HG03064 (cell line): Measurements from ENCODE around the gene GAMT.

ENCODE experiments used
- ATAC-seq: cut with Tn5 transposase; IDR thresholded peaks from one replicate; pipeline ENCODE4 v1.9.1; 2021; ENCODE audit warnings: low read depth; ENCODE audit not compliant: unreplicated experiment

The GAMT gene

DNA sequence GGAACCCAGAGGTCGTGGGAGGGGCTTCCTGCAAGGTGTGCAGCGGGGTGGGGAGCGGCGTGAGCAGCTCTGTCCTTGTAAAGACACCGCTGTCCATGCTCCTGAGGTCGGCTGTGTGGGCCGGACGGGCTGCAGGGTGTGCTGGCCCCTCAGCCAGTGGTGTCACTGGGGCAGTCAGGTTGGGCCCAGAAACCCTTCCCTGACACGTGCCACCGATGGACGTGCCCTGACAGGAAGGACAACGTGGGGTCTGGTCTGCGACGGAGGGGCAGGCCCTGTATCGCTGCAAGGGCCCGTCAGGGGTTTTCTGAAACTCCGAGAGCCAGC lies 32.7 kb upstream of the GAMT start:
- ATAC-seq, result no peak

DNA sequence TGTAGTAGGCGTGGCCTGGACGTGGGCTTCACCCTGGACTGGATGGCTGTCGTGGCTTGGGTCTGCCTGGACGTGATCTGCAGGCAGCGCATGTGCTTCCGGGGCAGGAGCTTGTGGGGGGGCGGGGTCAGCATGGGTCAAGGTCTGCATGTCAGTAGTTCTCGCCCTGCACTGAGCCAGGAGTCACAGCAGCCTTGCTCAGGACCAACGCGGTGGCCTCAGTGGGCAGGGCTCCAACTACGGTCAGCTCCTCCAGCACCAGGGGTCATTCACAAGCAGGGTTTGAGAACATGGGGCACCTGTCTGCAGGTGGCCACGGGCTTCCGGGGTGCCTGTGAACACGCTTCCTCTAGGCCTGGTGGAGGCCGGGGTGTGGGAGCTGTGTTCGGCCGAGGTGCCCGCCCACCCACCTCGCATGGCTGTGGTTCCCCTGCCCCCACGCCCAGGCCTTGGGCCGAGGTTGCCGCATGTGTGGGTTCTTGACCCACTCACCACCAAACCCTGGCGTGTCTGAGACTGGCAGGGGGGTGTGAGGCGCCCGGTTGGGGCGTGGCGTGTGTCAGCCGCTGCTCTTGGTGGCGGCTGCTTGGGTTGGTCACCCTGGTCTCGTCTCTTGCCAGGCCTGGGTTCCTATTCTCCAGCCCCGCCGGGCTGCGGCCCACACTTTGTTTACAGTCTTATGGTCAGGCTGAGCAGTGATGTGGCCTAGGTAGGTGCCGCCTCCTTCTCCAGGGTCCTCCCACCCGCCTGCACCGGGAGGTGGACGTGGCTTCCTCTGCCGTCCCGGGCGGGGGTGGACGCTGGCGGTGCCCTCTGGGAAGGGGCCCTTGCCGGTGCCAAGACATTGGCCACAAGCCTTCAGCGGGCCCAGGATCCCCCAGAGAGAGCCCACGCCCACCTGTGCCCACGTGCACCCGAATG lies 32.0 kb upstream of the GAMT start:
- no peak for ATAC-seq

DNA sequence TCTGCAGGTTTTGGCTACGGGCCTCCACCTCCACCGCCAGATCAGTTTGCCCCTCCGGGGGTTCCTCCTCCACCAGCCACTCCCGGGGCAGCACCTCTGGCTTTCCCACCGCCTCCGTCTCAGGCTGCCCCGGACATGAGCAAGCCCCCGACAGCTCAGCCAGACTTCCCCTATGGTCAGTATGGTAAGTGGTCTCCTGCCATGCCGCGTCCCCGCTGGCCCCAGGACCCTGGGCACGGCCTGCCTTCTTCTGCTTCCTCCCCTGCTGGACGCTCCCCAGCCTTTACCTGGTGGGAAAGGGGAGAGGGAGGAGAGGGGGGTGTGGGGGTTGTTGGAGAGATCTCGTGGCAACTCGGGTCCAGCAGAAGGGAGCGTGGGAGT lies 31.2 kb upstream of the GAMT start:
- no peak for ATAC-seq

DNA sequence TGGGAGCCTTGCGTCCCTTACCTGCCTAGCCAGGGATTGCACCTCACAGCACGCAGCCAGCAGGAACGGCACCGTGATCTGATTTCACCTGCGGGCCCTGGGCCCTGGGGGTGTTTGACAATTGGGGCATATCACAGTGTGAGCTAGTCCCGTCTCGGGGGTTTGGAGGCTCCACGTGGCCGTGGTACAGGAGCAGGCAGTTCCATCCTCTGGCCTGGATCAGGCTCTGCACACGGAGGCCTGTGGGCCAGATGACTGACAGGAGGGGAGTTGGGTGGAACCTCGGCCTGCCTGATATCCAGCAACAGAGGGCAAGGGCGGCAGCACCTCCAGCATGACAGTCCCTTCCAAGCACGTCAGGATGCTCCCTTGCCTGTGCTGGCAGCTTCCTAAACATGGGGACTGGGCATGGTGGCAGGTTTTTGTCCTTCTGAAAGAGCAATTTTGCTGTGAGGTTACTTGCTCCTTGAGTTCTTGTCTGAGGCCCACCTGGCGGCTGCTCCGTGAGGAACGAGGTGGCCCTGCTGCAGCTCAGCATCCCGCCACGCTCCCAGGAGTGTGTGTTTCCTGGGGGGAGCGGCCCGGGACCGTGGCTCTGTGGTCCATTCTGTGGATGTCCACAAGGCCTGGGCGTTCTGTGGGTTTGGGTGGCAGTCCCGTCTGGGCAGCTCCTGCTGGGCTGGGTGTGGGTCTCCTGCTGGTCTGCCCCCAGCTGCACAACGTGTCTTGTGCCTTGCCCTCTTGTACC lies 30.6 kb upstream of the GAMT start:
- ATAC-seq, result no peak

DNA sequence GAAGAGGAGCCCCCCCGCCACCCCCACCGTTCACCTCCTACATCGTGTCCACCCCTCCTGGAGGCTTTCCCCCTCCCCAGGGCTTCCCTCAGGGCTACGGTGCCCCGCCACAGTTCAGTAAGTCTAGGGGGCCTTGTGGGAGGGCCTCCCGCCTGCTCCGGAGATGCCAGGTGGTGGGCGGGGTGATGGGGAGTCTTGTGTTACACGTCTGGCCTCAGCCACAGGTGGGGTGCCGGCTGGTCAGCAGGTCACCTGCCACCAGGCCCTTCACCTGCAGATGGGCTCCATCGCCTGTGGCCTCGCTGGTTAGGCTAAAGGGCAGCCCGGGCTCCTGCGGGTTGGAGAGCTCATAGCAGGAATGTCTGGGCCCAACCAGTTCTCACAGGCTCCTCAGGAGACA lies 28.9 kb upstream of the GAMT start:
- ATAC-seq, result no peak

DNA sequence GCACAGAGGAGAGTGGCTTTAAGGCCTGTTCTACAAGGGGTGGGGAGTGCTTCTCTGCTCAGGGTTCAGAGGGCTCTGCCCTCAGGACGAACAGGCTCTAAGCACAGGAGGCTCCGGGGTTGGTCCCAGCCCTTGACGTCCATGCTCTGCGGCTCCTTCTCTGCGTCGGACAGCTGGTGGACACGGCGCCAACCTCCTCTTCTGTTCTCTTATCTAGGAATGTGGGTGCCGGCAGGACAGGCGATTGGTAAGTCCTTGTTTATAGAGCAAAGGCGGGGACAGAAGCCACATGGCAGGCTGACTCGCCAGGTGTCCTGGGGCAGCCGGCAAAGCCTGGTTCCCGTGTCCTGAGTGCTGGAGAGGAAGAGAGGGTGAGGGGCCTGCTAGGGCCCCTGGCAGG lies 28.4 kb upstream of the GAMT start:
- no peak for ATAC-seq

DNA sequence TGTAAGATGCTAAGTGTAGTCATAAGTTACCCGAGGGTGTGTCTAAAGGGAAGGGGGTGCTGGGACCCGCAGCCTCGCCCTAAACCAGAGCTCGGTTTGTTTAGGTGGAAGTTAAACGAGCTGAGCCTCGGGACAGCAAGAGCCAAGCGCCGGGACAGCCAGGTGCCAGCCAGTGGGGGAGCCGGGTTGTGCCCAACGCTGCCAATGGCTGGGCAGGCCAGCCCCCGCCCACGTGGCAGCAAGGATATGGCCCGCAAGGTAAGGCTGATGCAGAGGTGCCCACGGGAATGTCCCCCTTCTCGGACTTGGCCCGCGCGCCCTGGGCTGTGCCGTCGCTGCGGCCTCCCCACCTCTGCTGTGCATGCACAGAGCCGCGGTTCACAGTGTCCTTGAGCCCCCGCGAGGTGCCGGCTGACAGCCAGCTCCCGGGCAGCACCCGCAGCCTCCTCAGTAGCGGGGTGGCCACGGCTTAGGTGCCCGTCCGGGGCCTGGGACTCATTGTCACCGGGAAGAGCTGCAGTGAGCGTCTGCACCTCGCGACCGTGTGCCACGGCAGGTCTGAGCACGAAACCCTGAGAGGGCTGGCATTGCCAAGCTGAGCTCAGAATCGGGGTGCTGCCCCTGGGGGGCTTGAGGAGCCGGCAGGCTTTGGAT lies 27.5 kb upstream of the GAMT start:
- no peak for ATAC-seq

DNA sequence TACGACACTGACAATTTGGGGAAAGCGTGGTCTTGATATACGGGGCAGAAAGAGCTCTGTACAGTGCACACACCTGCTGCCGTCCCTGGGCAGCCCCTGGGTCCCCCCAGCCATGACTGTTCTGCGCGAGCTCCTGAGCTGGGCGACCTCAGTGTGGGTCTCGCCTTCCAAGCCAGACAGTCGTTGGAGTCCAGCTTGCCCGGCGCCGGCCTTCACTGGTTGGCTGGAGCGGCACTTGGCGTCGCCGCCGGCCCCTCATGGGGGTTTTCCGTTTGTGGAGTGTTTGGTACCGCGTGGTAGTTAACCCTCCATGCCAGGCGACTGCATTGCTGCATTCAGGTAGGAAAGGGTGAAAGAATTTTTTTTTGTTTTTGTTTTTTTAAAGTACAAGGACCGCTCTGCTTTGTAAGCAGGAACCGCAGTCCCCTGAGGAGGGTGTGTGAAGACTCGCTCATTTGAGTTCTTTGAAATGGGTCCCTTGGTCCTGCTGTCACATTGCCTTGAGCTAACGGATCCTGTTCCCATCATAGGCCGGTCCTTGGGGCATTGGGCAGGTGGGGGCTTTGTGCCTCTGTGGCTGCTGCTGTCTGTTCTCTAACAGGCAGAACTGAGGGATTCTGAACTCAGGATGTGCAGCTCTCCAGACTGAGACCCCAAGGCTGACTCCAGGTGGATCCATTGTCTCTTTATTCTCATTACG lies 26.0 kb upstream of the GAMT start:
- no peak for ATAC-seq

DNA sequence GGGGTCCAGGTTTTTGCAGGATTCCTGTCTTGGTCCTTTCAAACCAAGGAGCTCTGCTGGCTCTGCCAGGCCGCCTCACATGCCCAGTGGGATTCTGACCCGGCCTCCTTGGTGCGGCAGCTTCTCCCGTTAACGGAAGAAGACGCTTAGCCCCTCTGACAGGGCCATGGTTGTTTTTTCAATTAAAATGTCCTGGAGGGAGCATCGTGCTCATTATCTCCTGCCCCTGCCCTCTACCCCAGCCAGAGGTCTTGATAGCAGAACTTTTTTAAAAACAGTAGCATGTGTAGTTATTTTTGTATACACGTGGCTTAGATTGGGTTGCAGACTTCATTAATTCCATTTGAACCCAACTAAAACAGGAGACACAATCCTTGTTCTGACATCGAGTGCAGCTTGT lies 25.4 kb upstream of the GAMT start:
- ATAC-seq, result no peak

DNA sequence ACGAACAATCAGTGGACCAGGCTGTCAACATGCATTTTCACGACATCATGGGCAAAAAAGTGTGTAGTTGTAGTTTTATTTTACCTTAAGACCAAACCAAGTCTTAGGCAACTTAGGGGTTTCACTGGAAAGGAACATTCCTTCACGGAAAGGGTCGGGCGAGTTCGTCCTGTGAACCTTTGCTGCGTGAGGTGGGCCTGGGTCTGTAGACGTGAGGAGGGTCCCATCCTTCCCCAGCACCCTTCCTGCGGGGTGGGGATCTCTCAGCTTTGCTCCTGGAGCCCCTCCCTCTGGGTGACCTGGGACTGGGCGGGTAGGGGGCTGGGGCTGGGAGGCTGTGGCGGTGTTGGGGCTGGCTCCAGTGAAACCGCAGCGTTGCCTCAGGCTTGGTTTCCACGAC lies 24.6 kb upstream of the GAMT start:
- no peak for ATAC-seq

DNA sequence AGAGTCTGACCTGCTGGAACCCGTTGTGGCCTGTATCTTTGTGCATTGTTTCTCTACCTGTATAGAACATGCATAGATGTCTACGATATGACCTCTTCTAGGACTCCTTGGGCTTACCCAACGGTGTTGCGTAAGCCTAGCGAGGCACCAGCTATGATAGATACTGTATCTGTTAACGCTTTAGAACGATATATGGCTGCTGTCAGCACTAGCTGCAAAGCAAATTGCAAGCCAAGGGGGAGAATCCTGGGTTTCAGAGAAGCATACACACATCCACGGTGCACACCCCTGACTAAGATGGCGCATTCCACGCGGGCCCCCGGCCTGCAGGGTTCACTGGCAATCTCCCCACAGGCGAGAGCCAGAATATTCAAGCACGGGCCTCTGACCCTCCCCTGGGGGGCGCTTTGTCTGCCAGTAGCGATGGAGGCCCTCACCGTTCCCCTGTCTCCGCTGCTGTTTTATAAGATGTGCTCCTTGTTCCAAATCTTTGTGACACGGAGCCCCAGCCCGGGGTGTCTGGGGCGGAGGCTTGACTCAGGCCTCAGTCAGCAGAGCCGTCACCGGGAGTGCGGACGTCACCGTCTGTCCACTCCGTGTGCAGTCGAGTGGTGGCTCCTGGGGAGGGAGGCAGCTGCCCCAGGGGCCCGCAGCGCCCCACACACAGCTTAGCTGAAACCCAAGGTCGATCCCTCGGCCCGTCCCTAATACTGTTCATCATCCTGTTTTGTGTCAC lies 23.9 kb upstream of the GAMT start:
- no peak for ATAC-seq

DNA sequence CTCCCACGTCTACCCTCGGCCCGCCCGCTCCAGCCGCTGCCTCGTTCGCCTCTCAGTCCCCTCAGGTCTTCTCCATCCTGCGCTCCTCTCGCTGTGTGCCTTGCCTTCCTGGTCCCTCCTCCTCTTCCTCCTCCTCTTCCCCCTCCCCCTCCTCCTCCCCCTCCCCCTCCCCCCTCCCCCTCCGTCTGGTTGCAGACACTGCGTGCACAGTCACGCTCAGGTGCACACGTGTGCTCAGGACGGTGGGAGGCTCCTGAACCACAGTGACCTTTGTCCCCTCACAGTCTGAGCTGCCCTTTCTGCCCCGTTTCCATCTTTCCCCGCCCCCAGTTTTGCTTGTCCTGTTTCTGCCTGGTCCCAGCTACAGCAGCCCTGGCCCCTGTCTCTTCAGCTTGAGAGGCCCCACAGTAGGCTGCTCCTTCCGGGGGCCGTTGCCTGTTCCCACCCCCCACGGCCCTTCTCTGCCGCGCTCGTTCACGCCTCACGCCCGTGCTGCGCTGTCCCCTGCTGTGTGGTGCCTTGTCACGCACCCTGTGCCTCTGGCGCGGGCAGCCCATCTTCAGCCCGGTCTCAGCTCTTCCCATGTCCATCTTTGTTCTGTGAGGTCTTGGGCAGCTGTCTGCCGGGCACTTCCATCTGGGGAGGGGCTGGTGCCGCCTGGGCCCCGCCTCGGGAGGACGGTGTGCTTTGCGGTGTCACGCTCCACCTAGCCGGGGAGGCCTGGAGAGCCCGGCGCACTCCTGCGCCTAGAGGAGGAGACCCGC lies 23.0 kb upstream of the GAMT start:
- no peak for ATAC-seq

DNA sequence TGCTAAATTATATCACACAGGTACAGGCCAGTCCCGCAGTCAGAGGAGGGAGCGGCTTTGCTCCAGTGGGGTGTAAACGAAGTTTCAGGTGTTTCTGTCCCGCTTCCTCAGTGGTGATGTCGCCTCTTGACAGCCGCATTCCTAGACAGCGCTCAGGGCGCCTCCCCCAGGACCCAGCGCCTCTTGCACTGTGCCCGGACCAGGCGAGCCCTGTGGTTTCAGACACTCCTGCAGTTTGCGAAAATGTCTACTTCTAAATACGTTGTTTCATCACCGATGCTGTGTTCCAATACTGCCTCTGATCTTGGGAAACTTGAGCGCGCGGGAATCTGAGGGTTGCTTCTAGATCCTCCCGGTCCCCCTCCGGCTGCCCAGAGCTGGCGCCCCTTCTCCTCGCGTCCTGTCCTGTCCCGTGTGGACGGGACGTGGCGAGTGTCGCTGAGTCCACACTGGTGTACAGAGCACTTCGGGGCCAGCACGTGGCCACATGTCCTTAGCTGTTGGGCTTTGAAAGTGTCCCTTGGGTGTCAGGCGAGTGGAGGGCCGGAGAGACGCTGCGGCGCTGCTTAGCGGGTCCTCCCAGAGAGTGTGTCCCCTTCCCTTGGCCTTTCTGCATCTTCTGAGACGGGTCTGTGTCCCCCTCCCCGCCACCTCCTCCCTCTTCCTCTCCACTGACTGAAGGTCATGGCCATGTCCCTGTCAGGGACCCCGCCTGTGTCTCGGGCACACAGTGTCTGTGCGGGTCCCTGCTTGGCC lies 22.3 kb upstream of the GAMT start:
- no peak for ATAC-seq

DNA sequence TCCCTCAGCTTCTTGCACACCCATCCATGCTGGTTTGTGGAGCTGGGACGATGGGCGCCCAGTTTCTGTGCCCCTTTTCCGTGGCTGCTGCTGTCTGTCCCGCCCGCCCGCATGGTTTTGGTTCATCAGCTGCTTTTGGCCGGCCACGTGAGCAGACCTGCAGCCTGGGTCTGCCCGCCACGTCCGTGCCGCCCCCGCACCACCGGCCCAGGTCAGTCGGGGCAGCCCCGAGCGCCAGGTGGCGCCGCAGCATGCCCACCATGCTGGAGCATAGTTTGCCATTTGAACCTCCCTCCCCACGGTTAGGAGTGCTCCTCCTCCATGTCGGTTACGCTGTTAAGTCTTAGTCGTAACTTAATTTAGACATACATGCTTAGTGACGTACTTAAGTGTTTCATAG lies 21.6 kb upstream of the GAMT start:
- ATAC-seq, result no peak

DNA sequence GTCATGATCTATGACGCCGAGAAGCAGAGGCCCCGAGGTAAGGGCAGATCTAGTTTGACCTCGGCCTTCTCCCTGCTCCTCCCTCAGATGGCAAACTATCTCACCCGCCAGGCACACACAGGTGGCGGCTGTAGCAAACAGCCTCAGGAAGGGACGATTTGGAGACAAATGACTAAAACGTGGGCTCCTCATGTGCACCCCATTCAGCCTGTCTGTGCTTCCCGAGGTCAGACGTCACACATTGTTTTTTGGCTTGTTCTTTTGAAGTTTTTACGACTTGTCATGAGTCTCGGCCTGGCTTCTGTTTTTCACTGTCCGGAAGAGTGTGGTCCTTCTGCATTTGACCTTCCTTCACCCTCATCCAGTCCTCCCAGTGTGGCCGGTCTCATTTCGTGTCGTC lies 21.0 kb upstream of the GAMT start:
- no peak for ATAC-seq

DNA sequence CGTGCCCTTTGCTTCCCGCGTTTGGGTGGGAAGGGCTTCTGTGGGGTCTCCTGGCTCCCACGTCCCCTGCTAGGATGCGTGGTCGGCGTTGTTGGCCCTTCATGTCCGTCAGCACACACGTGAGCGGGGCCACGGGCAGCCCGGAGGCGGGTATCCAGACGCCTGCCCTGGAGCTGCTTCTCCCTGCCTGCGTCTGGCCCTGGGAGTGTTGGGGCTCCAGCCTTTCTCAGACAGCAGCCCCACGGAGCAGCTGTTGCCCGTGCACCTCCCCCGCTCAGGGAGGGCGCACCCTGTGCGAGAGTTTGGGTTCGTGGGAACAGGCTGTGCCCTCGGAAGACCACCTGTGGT lies 20.6 kb upstream of the GAMT start:
- no peak for ATAC-seq

DNA sequence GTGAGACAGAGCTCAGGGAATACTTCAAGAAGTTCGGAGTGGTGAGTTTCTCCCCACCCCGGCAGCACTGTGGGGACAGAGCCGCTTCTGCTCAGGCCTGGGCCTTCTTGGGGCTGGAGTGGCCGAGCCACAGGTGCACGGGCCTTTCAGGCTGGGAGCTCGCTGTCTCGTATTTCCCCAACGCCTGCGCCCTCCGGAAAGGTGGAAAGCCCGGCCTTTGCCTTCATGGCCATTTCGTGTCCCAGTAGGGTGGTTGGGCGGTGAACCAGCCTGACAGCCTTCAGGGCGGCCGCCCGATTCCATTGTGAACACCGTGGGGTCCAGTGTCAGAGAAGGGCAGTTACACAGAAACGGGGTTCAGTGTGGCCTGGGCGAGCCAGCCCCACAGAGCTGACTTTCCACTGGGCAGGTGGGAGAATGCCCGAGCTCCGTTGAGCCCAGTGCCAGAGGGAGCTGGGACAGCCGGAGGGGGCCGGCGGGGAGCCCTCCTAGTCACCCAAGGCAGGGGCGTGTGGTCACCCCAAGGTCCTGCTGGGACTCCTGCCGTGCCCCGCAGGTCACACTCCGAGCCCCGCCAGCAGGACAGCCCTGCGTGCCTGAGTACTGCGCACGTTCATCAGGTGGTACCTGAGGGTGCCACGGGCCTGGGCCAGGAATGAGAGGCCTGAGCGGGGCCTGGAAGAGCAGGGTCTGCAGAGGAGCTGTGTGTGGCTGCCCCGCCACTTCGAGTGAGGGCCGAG lies 20.0 kb upstream of the GAMT start:
- ATAC-seq, result no peak

DNA sequence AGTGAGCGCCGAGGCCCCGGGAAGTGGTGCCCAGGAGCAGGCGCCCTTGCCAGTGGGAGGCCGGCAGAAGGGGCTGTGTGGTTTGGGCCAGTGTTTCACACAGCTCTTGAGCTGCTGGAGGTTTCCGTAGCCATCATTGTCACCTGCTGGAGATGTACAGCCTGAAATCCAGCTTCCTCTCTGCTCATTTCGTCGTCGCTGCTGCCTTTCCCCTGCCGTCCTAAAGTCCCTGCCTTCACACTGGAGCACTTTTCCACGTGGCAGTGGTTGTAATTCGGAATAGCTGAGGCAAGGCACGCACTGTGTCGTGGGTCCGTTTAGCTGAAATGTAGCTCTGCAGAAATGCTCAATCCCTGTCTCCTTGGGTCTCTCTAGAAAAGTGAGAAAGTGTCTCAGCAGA lies 19.2 kb upstream of the GAMT start:
- no peak for ATAC-seq
